ENCODE measurements around the gene GRIP1. TPM values are rescaled to one million over a fixed set of nuclear protein-coding genes. Genes with fewer than 3 reads are reported as not detected.

Gene GRIP1
- total and polyA plus RNA-seq, 4 donors, result 0.38 to 3.4 (median 1.3) TPM

DNA sequence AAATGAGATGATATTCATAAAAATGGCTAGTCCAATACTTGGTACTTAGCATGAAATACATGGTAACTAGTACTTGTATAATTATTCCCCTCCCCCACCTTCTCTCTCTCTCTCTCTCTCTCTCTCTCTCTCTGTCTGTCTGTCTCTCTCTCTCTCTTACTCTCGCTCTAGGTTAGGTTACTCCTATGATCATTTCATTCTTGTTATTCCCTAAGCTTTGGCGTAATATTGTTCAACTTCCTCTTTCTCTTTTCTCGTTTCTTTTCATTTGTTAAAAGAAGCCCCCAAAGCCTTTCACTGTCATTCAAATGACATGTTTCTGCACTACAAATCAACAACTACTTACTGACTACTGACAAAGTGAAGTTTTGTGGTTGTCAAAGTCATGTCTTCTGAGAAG is 89.8 kb downstream of the GRIP1 start:
- DNase-seq, result no peak
- intact Hi-C loops (cut with DNase I), result no loop called here
- no peak for ATAC-seq (ENCODE audit: low FRiP score)

DNA sequence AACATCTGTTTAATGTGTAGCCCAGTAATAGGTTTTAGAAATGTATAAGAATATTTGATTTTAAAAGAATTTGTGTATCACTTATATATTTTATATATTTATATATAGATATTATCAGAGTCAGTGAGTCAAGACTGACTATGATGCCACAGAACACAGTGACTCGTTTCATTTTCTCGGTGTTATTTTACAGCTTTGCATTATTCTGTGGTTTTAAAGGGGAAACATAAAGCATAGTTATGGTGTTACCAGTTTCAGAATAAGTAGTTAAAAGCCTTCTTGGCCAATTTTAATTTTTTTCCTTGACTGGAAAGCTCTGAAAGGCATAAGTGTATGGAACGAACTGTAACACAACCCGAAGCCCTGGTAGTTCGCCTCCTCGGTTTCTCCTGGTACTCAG is 91.0 kb downstream of the GRIP1 start:
- Histone ChIP-seq H3K9me3 (ENCODE audit: control insufficient read depth, low read length) (no peaks in the 10 kb centered on the region), H3K4me1 (ENCODE audit: control insufficient read depth in 1 of 2, insufficient read depth in 2 of 2, low read length in 2 of 2) (no peaks in the 10 kb centered on the region), H3K4me3 (ENCODE audit: low read length in 2 of 2) (no peak overlapping the region), H3K36me3 (ENCODE audit: control insufficient read depth in 1 of 2, insufficient read depth in 2 of 2, low read length in 1 of 2) (no peaks in the 10 kb centered on the region), H3K27ac (ENCODE audit: low read depth in 1 of 2, low read length in 2 of 2) (no peak overlapping the region), H3K27me3 (ENCODE audit: control insufficient read depth in 1 of 2, insufficient read depth in 2 of 2, low read length in 1 of 2) (no peaks in the 10 kb centered on the region)
- ATAC-seq (ENCODE audit: low FRiP score) (no peak), DNase-seq (no peak)
- 75 to 88% methylated on average over 6 of the region's 6 CpGs for WGBS, 2 donors
- intact Hi-C loops (cut with DNase I), result no loop called here

More for the DNA sequence above, 89.8 kb downstream of the GRIP1 start:
- no peaks in the 10 kb centered on the region for H3K27me3 ChIP-seq (ENCODE audit: control insufficient read depth in 1 of 2, insufficient read depth in 2 of 2, low read length in 1 of 2)
- WGBS, 2 donors, result 85 to 89% methylated on average over 3 of the region's 3 CpGs
- H3K4me3 ChIP-seq (ENCODE audit: low read length in 2 of 2), result no peak overlapping the region
- no peaks in the 10 kb centered on the region for H3K36me3 ChIP-seq (ENCODE audit: control insufficient read depth in 1 of 2, insufficient read depth in 2 of 2, low read length in 1 of 2)
- H3K4me1 ChIP-seq (ENCODE audit: control insufficient read depth in 1 of 2, insufficient read depth in 2 of 2, low read length in 2 of 2), result no peaks in the 10 kb centered on the region
- no peak overlapping the region for H3K27ac ChIP-seq (ENCODE audit: low read depth in 1 of 2, low read length in 2 of 2)
- H3K9me3 ChIP-seq (ENCODE audit: control insufficient read depth, low read length), result no peaks in the 10 kb centered on the region

DNA sequence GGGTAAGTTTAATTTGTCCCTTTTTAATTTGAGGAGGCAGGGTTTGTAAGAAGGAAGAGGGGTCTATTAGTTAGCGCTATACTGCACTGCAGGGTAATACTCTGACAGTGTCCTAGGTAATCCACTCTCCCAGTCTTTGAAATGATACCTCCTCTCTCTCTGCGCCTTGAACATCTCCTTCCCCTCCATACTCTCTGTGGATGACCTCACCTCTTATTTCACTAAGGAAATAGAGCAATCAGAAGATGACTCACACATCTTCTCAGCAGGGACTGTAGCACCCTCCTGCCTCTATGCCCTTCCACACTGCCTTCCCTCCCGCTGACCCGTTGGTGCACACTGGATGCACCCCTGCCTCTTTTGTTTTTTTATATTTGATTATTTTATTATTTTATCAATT is 94.2 kb downstream of the GRIP1 start:
- no peaks in the 10 kb centered on the region for H3K36me3 ChIP-seq (ENCODE audit: control insufficient read depth in 1 of 2, insufficient read depth in 2 of 2, low read length in 1 of 2)
- ATAC-seq (ENCODE audit: low FRiP score), result no peak
- no peak overlapping the region for H3K4me3 ChIP-seq (ENCODE audit: low read length in 2 of 2)
- H3K9me3 ChIP-seq (ENCODE audit: control insufficient read depth, low read length), result no peaks in the 10 kb centered on the region
- intact Hi-C loops (cut with DNase I), result no loop called here
- H3K27ac ChIP-seq (ENCODE audit: low read depth in 1 of 2, low read length in 2 of 2), result no peak overlapping the region
- no peaks in the 10 kb centered on the region for H3K4me1 ChIP-seq (ENCODE audit: control insufficient read depth in 1 of 2, insufficient read depth in 2 of 2, low read length in 2 of 2)
- no peak for DNase-seq
- WGBS, 2 donors, result 95 to 98% methylated on average over 4 of the region's 4 CpGs
- H3K27me3 ChIP-seq (ENCODE audit: control insufficient read depth in 1 of 2, insufficient read depth in 2 of 2, low read length in 1 of 2), result no peaks in the 10 kb centered on the region

DNA sequence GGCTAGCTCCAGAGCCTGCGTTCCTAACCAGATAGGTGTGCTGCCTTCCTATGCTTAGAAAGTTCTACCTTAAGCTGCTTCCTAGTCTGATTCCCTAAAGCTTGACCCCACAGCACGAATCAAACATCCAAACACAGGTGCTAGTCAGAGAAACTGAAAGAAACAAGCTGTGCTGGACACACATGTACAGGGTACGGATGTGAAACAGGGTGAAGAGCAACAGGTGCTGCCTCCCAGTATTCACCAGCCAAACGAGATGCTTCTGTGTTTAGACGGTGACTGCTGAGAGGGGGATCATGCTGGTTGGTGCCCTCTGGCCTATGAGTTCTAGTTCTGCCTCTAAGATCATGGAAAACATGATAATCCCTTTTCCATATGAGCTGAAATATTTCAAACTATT is 105.3 kb downstream of the GRIP1 start:
- 86 to 95% methylated on average over 5 of the region's 5 CpGs for WGBS, 2 donors
- Histone ChIP-seq H3K36me3 (ENCODE audit: control insufficient read depth in 1 of 2, insufficient read depth in 2 of 2, low read length in 1 of 2) (no peaks in the 10 kb centered on the region), H3K9me3 (ENCODE audit: control insufficient read depth, low read length) (no peaks in the 10 kb centered on the region), H3K4me3 (ENCODE audit: low read length in 2 of 2) (no peak overlapping the region), H3K27ac (ENCODE audit: low read depth in 1 of 2, low read length in 2 of 2) (no peak overlapping the region), H3K4me1 (ENCODE audit: control insufficient read depth in 1 of 2, insufficient read depth in 2 of 2, low read length in 2 of 2) (no peaks in the 10 kb centered on the region), H3K27me3 (ENCODE audit: control insufficient read depth in 1 of 2, insufficient read depth in 2 of 2, low read length in 1 of 2) (no peaks in the 10 kb centered on the region)
- DNase-seq (no peak), ATAC-seq (ENCODE audit: low FRiP score) (no peak)
- intact Hi-C loops (cut with DNase I), result no loop called here

DNA sequence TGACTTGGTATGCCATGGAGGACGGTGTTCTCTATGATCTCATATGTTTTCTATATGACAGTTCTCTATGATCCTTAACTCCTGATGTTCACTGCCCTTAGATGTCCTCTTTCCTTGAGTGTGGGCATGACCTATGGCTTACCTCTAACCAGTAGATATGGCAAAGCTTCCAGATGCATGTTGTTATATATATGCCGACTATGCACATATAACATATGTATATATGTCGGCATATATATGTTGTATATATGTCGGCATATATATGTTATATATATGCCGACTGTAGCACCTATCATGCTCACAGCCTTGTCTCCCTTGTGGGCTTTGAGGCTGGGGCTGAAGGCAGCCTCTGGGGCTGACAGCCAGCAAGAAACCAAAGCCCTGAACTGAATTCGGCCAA is 106.0 kb downstream of the GRIP1 start:
- Histone ChIP-seq H3K27ac (ENCODE audit: low read depth in 1 of 2, low read length in 2 of 2) (no peak overlapping the region), H3K9me3 (ENCODE audit: control insufficient read depth, low read length) (peaks cover 1% of the 10 kb centered on the region), H3K4me1 (ENCODE audit: control insufficient read depth in 1 of 2, insufficient read depth in 2 of 2, low read length in 2 of 2) (no peaks in the 10 kb centered on the region), H3K4me3 (ENCODE audit: low read length in 2 of 2) (no peak overlapping the region), H3K36me3 (ENCODE audit: control insufficient read depth in 1 of 2, insufficient read depth in 2 of 2, low read length in 1 of 2) (no peaks in the 10 kb centered on the region), H3K27me3 (ENCODE audit: control insufficient read depth in 1 of 2, insufficient read depth in 2 of 2, low read length in 1 of 2) (no peaks in the 10 kb centered on the region)
- intact Hi-C loops (cut with DNase I), result no loop called here
- DNase-seq (no peak), ATAC-seq (ENCODE audit: low FRiP score) (no peak)
- 92 to 93% methylated on average over 6 of the region's 6 CpGs for WGBS, 2 donors

DNA sequence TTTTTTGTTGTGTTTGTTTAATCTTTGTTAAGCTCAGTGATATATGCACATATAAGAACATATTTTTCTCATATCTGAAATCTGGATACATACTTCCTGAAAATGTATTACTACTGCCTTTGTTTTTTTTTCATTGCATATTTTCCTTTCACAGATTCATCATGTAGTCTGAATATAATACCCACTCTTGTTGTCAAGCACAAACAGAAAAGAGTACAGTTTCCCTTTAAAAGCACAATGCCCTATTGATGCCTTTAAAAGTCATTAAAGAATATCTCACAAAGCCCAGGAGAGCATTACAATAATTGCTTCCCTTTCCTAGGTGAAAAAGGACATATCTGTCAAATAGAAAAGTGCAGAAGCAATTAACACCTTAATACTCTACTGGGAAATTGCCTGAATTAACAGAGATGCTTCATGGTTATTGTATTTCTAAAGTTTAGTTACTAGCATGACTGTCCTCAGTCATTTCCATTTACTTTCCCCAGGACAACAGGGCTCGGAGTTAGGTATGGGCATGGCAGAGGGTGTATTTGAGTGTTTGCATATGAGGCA is 107.4 kb downstream of the GRIP1 start:
- no peak for ATAC-seq (ENCODE audit: low FRiP score)
- H3K4me1 ChIP-seq (ENCODE audit: control insufficient read depth in 1 of 2, insufficient read depth in 2 of 2, low read length in 2 of 2), result no peaks in the 10 kb centered on the region
- intact Hi-C loops (cut with DNase I), result no loop called here
- peaks cover 1% of the 10 kb centered on the region for H3K9me3 ChIP-seq (ENCODE audit: control insufficient read depth, low read length)
- no peaks in the 10 kb centered on the region for H3K27me3 ChIP-seq (ENCODE audit: control insufficient read depth in 1 of 2, insufficient read depth in 2 of 2, low read length in 1 of 2)
- H3K27ac ChIP-seq (ENCODE audit: low read depth in 1 of 2, low read length in 2 of 2), result no peak overlapping the region
- WGBS, 2 donors, result 92% methylated on average over 1 of the region's 1 CpG
- no peaks in the 10 kb centered on the region for H3K36me3 ChIP-seq (ENCODE audit: control insufficient read depth in 1 of 2, insufficient read depth in 2 of 2, low read length in 1 of 2)
- H3K4me3 ChIP-seq (ENCODE audit: low read length in 2 of 2), result no peak overlapping the region
- DNase-seq, result no peak

DNA sequence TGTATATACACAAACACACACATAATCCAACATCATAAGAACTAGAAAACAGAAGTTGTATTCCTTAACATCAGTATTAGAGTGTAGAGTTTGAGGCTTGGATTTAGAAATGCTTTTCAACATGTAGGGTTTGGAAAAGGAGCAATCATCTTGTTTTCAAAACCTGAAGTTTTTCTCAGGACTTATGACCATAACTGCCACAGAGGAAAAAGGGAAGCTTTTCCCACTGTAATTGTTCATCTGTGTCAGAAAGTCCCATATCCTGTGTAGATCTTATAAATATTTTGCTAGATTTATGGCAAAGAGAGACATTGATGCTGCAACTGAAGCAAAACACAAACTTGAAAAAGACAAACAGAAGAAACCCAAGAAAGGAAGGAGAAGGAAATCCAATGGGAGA is 115.7 kb downstream of the GRIP1 start:
- H3K36me3 ChIP-seq (ENCODE audit: control insufficient read depth in 1 of 2, insufficient read depth in 2 of 2, low read length in 1 of 2), result no peaks in the 10 kb centered on the region
- no peak overlapping the region for H3K27ac ChIP-seq (ENCODE audit: low read depth in 1 of 2, low read length in 2 of 2)
- intact Hi-C loops (cut with DNase I), result no loop called here
- no peaks in the 10 kb centered on the region for H3K27me3 ChIP-seq (ENCODE audit: control insufficient read depth in 1 of 2, insufficient read depth in 2 of 2, low read length in 1 of 2)
- no peaks in the 10 kb centered on the region for H3K9me3 ChIP-seq (ENCODE audit: control insufficient read depth, low read length)
- ATAC-seq (ENCODE audit: low FRiP score) (no peak), DNase-seq (no peak)
- no peak overlapping the region for H3K4me3 ChIP-seq (ENCODE audit: low read length in 2 of 2)
- no peaks in the 10 kb centered on the region for H3K4me1 ChIP-seq (ENCODE audit: control insufficient read depth in 1 of 2, insufficient read depth in 2 of 2, low read length in 2 of 2)

DNA sequence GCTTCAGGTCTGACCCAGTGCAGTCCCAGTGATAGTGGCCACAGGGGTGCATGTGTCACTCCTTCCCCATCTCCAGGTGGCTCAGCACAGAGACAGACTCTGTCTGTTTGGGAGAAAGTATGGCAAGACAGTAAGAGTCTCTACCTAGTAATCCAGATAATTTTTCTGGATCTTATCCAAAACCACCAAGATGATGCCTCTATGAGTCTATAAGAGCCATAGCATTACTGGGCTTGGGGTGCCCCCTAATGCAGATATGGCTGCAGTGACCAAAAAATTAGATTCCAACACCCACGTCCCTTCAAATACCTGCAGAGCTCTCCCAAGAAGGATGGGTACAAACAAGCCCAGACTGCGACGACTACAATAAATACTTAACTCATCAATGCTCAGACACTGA is 123.8 kb downstream of the GRIP1 start:
- intact Hi-C loops (cut with DNase I), result no loop called here
- Histone ChIP-seq H3K36me3 (ENCODE audit: control insufficient read depth in 1 of 2, insufficient read depth in 2 of 2, low read length in 1 of 2) (no peaks in the 10 kb centered on the region), H3K9me3 (ENCODE audit: control insufficient read depth, low read length) (peaks cover 3% of the 10 kb centered on the region), H3K4me1 (ENCODE audit: control insufficient read depth in 1 of 2, insufficient read depth in 2 of 2, low read length in 2 of 2) (no peaks in the 10 kb centered on the region), H3K27me3 (ENCODE audit: control insufficient read depth in 1 of 2, insufficient read depth in 2 of 2, low read length in 1 of 2) (no peaks in the 10 kb centered on the region), H3K4me3 (ENCODE audit: low read length in 2 of 2) (no peak overlapping the region), H3K27ac (ENCODE audit: low read depth in 1 of 2, low read length in 2 of 2) (no peak overlapping the region)
- DNase-seq, result no peak
- WGBS, 2 donors, result 83 to 92% methylated on average over 3 of the region's 3 CpGs
- ATAC-seq (ENCODE audit: low FRiP score), result no peak

DNA sequence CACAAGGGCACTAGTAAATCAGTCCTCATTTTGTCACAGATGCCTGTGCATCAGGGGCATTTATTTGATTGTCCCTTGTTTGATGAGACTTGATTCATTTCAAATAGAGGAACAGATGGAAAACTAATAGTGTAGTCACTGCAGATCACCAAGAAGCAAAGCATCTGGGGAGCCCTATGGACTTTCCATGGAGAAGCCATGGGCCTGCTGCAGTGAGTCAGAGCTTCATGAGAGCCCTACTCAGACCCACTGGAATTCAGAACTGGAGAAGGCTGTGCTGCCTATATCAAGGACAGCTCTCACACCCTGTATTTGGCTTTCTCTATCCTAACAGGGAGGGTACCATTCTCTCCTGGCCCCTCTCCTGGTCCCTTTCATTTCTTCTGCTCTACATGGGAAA is 126.2 kb downstream of the GRIP1 start:
- intact Hi-C loops (cut with DNase I), result no loop called here
- H3K9me3 ChIP-seq (ENCODE audit: control insufficient read depth, low read length), result peaks cover 3% of the 10 kb centered on the region
- H3K27me3 ChIP-seq (ENCODE audit: control insufficient read depth in 1 of 2, insufficient read depth in 2 of 2, low read length in 1 of 2), result no peaks in the 10 kb centered on the region
- no peak for DNase-seq
- no peak for ATAC-seq (ENCODE audit: low FRiP score)
- H3K36me3 ChIP-seq (ENCODE audit: control insufficient read depth in 1 of 2, insufficient read depth in 2 of 2, low read length in 1 of 2), result no peaks in the 10 kb centered on the region
- no peak overlapping the region for H3K4me3 ChIP-seq (ENCODE audit: low read length in 2 of 2)
- H3K4me1 ChIP-seq (ENCODE audit: control insufficient read depth in 1 of 2, insufficient read depth in 2 of 2, low read length in 2 of 2), result no peaks in the 10 kb centered on the region
- no peak overlapping the region for H3K27ac ChIP-seq (ENCODE audit: low read depth in 1 of 2, low read length in 2 of 2)
